K562 (cell line): ENCODE results near the gene OPTN. TPM values are rescaled to one million over a fixed set of nuclear protein-coding genes. Genes with fewer than 3 reads are reported as not detected.

Source experiments
- CBFB ChIP-seq: sonication (generic); formaldehyde crosslinking; IDR thresholded peaks from 2 replicates; pipeline ENCODE4 v1.4.0; 2020; ENCODE audit warnings: mild to moderate bottlenecking, missing genetic modification reagents
- CTBP1 ChIP-seq: fragments of 450-650 bp; IDR thresholded peaks from 2 replicates; pipeline ENCODE4 v1.6.1; 2016; ENCODE audit warnings: borderline replicate concordance
- ETS1 ChIP-seq: conservative IDR thresholded peaks from 2 replicates; pipeline ENCODE4 v1.6.1; 2011; ENCODE audit warnings: low read depth, mild to moderate bottlenecking, low read length; ENCODE audit not compliant: control insufficient read depth
- FOXK2 ChIP-seq, 2 experiments: fragments of 450-650 bp; IDR thresholded peaks in 1 of 2; conservative IDR thresholded peaks in 1 of 2; 2 replicates each; pipeline ENCODE4 v1.6.1; 2016; ENCODE audit warnings: low read depth in 2 of 2, mild to moderate bottlenecking in 1 of 2
- HNRNPLL ChIP-seq: fragments of 200-400 bp; formaldehyde crosslinking; IDR thresholded peaks from 2 replicates; pipeline ENCODE4 v1.6.1; 2017; ENCODE audit warnings: low read length, low read depth, mild to moderate bottlenecking; ENCODE audit not compliant: poor library complexity, severe bottlenecking
- KAT2B ChIP-seq: IDR thresholded peaks from one replicate; pipeline ENCODE4 v1.6.1; 2012; ENCODE audit warnings: low read depth, mild to moderate bottlenecking, control low read depth, inconsistent platforms, low read length, moderate library complexity
- LARP7 ChIP-seq: fragments of 450-650 bp; IDR thresholded peaks from 2 replicates; pipeline ENCODE4 v1.6.1; 2016
- NR0B1 ChIP-seq: fragments of 450-650 bp; IDR thresholded peaks from one replicate; pipeline ENCODE4 v1.6.1; 2018; ENCODE audit warnings: mild to moderate bottlenecking, moderate library complexity; ENCODE audit not compliant: partially characterized antibody
- PHF8 ChIP-seq: fragments of 200-600 bp; sonication (generic); IDR thresholded peaks from 2 replicates; pipeline ENCODE4 v1.6.1; 2012; ENCODE audit warnings: mixed run types, mild to moderate bottlenecking, inconsistent platforms, low read length, moderate library complexity, borderline replicate concordance
- RREB1 ChIP-seq: fragments of 250-450 bp; sonication (Bioruptor Pico); IDR thresholded peaks from 2 replicates; pipeline ENCODE4 v1.4.0; 2020
- TBL1XR1 ChIP-seq, 2 experiments: IDR thresholded peaks; 2 replicates each; pipeline ENCODE4 v1.6.1; 2012; ENCODE audit warnings: improper control_type of control experiment in 2 of 2, low read length in 2 of 2, mild to moderate bottlenecking in 1 of 2
- TFAP4 ChIP-seq: sonication (generic); formaldehyde crosslinking; IDR thresholded peaks from 2 replicates; pipeline ENCODE4 v1.8.0; 2022; ENCODE audit warnings: missing genetic modification reagents, mild to moderate bottlenecking, moderate library complexity, borderline replicate concordance
- ZFX ChIP-seq: sonication (generic); formaldehyde crosslinking; IDR thresholded peaks from 2 replicates; pipeline ENCODE4 v1.8.0; 2022; ENCODE audit warnings: mild to moderate bottlenecking, missing genetic modification reagents, moderate library complexity
- ZNF253 ChIP-seq: fragments of 250-450 bp; sonication (Bioruptor Pico); conservative IDR thresholded peaks from 2 replicates; pipeline ENCODE4 v1.6.1; 2021; ENCODE audit warnings: mild to moderate bottlenecking
- polyA plus RNA-seq, 8 experiments: library from polyadenylated mRNA; depleted of rRNA in 4 of 8; stranded (reverse) in 5 of 8; unstranded in 3 of 8; fragments of >200 nt; fragmentation: Nextera tagmentation in 2 of 8; fragmentation: Illumina TruSeq in 1 of 8; extraction: Ambion mirVana in 2 of 8; extraction: Trizol in 1 of 8; gene quantifications; 2 replicates each; pipeline versions ENCODE4 v1.2.1 to v1.2.3, GENCODE V29; 2011 to 2014; ENCODE audit warnings: inconsistent platforms in 1 of 8, missing spikeins in 1 of 8
- total RNA-seq, 7 experiments: library from RNA; depleted of rRNA in 6 of 7; stranded (reverse); fragments of >200 nt in 6 of 7; fragmentation: Illumina TruSeq in 2 of 7; extraction: Trizol in 2 of 7; gene quantifications; 2 replicates each; pipeline versions ENCODE4 v1.2.1 to v1.2.3, GENCODE V29; 2011 to 2021; ENCODE audit warnings: low replicate concordance in 1 of 7
- TF ChIP-seq, protein P1 (sequence below), 3 experiments: IDR thresholded peaks in 2 of 3; conservative IDR thresholded peaks in 1 of 3; 2 replicates each; pipeline ENCODE4 v1.5.1; 2011 to 2012; ENCODE audit warnings: low read length in 3 of 3, mild to moderate bottlenecking in 3 of 3, control low read depth in 2 of 3, improper control_type of control experiment in 1 of 3, inconsistent platforms in 1 of 3, low read depth in 1 of 3, mixed read lengths in 1 of 3, moderate library complexity in 1 of 3; ENCODE audit not compliant: insufficient read depth in 2 of 3

Gene OPTN
- total and polyA plus RNA-seq, 9 of the 15 experiments (the other 6 are each of a cell fraction or from before 2014, with no cell fraction given): 2.2 to 6.8 (median 5.0) TPM

GRCh38 chr10:13099666-13100348 is at the start of gene OPTN (continued):
- peak; percentile 56; the same call in 1 of the 2 replicates for TF ChIP-seq RREB1 (CRISPR knock-in tag)
- TF ChIP-seq, protein P1, sequence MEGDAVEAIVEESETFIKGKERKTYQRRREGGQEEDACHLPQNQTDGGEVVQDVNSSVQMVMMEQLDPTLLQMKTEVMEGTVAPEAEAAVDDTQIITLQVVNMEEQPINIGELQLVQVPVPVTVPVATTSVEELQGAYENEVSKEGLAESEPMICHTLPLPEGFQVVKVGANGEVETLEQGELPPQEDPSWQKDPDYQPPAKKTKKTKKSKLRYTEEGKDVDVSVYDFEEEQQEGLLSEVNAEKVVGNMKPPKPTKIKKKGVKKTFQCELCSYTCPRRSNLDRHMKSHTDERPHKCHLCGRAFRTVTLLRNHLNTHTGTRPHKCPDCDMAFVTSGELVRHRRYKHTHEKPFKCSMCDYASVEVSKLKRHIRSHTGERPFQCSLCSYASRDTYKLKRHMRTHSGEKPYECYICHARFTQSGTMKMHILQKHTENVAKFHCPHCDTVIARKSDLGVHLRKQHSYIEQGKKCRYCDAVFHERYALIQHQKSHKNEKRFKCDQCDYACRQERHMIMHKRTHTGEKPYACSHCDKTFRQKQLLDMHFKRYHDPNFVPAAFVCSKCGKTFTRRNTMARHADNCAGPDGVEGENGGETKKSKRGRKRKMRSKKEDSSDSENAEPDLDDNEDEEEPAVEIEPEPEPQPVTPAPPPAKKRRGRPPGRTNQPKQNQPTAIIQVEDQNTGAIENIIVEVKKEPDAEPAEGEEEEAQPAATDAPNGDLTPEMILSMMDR (IDR thresholded peaks at IDR 0.05 in 2 of 3, conservative IDR thresholded peaks at IDR 0.05 in 1 of 3; ENCODE audit: insufficient read depth in 2 of 3, low read depth in 1 of 3, low read length in 3 of 3): peak; percentile 73 to 89 (median 88)
- no peak; a peak in 1 of 4 replicates for TF ChIP-seq FOXK2 (conservative IDR thresholded peaks at IDR 0.05 in 1 of 2, IDR thresholded peaks at IDR 0.05 in 1 of 2; ENCODE audit: low read depth in 2 of 2)
- TF ChIP-seq ETS1: peak; percentile 19; the same call in 1 of the 2 replicates
- no peak for TF ChIP-seq KAT2B
- TF ChIP-seq CTBP1: peak; percentile 88
- TF ChIP-seq TFAP4: peak; percentile 77
- peak; percentile 77 for TF ChIP-seq HNRNPLL
- TF ChIP-seq PHF8: peak; percentile 50; the same call in 1 of the 2 replicates
- TF ChIP-seq NR0B1: no peak
- TF ChIP-seq LARP7: no peak
- 0 out of 2 replicates have a peak, but pooled peaks have one; percentile 23 for TF ChIP-seq ZFX
- no peak for TF ChIP-seq ZNF253 (CRISPR knock-in tag)
- 0 out of 4 replicates have a peak, but pooled peaks of 1 of the 2 experiments have one; percentile 20 for TF ChIP-seq TBL1XR1 (IDR thresholded peaks at IDR 0.05; ENCODE audit: low read length in 2 of 2)
- no peak for TF ChIP-seq CBFB
